ENCODE data around the gene FAHD2A.

DNA sequence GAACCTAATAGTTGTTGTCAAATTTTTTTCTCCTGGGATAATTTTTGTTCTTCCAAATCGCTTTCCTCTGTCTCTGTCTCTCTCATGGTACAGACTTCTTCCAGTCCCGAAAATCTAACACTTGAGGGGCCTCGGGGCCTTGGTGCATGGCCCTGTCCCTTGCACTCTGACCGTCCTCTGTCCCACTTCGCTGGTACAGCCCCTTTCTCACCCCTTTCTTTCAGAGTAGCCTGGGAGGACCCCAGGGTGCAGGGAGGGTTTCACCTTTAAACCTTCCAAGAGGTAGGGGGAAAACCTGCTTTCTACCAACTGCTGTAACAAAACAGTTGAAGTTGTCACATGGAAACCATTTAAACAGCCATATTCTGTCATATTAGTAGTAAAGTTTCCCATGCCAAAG lies 22.2 kb upstream of the FAHD2A start:
- TF ChIP-seq GATA2 (IDR thresholded peaks at IDR 0.05; ENCODE audit: low read depth, low read length) (no peak), GATA3 (IDR thresholded peaks at IDR 0.05; ENCODE audit: low read depth, low read length) (no peak)
